Measurements from ENCODE around the gene AJAP1.

AJAP1 gene

GRCh38 chr1:4760088-4760487 is 105.7 kb downstream of the AJAP1 start:
- Histone ChIP-seq H3K4me3 (ENCODE audit: insufficient read length, low read depth) (no peak overlapping the region), H3K4me1 (ENCODE audit: insufficient read depth, insufficient read length) (peaks cover 13% of the 10 kb centered on the region), H3K9me3 (ENCODE audit: insufficient read depth, low read length) (peaks cover 12% of the 10 kb centered on the region; the same call in 1 of the 2 replicates), H3K27me3 (ENCODE audit: insufficient read depth, insufficient read length) (peaks cover 2% of the 10 kb centered on the region), H3K36me3 (ENCODE audit: insufficient read depth, insufficient read length, low read length) (peaks cover 4% of the 10 kb centered on the region), H3K9ac (ENCODE audit: insufficient read length, low read depth) (no peak overlapping the region)
- no peak for DNase-seq (ENCODE audit: low read depth, low spot score)
- TF ChIP-seq YY1 (IDR thresholded peaks at IDR 0.05; ENCODE audit: insufficient read depth, insufficient read length) = no peak
- no peak for TF ChIP-seq SUZ12 (IDR thresholded peaks at IDR 0.05; ENCODE audit: extremely low read depth, insufficient read depth, insufficient read length)

- TF ChIP-seq SUZ12 (IDR thresholded peaks at IDR 0.05; ENCODE audit: extremely low read depth, insufficient read depth, insufficient read length) (no peak), YY1 (IDR thresholded peaks at IDR 0.05; ENCODE audit: insufficient read depth, insufficient read length) (no peak), ZNF274 (IDR thresholded peaks at IDR 0.05; ENCODE audit: low read depth, low read length) (no peak)
- Histone ChIP-seq H3K9me3 (ENCODE audit: insufficient read depth, low read length) (peaks cover 12% of the 10 kb centered on the region; the same call in 1 of the 2 replicates), H3K36me3 (ENCODE audit: insufficient read depth, insufficient read length, low read length) (peaks cover 4% of the 10 kb centered on the region), H3K4me3 (ENCODE audit: insufficient read length, low read depth) (no peak overlapping the region), H3K9ac (ENCODE audit: insufficient read length, low read depth) (no peak overlapping the region), H3K27me3 (ENCODE audit: insufficient read depth, insufficient read length) (peaks cover 2% of the 10 kb centered on the region), H3K4me1 (ENCODE audit: insufficient read depth, insufficient read length) (peaks cover 9% of the 10 kb centered on the region)
- no peak for DNase-seq (ENCODE audit: low read depth, low spot score)
Measured at GRCh38 chr1:4761324-4761723, 106.9 kb downstream of the AJAP1 start.

- no peak for DNase-seq (ENCODE audit: low read depth, low spot score)
- Histone ChIP-seq H3K36me3 (ENCODE audit: insufficient read depth, insufficient read length, low read length) (peaks cover 4% of the 10 kb centered on the region), H3K9ac (ENCODE audit: insufficient read length, low read depth) (no peak overlapping the region), H3K4me1 (ENCODE audit: insufficient read depth, insufficient read length) (peaks cover 7% of the 10 kb centered on the region), H3K9me3 (ENCODE audit: insufficient read depth, low read length) (peaks cover 12% of the 10 kb centered on the region; the same call in 1 of the 2 replicates), H3K4me3 (ENCODE audit: insufficient read length, low read depth) (no peak overlapping the region), H3K27me3 (ENCODE audit: insufficient read depth, insufficient read length) (peaks cover 2% of the 10 kb centered on the region)
- TF ChIP-seq YY1 (IDR thresholded peaks at IDR 0.05; ENCODE audit: insufficient read depth, insufficient read length) (no peak), ZNF274 (IDR thresholded peaks at IDR 0.05; ENCODE audit: low read depth, low read length) (no peak), SUZ12 (IDR thresholded peaks at IDR 0.05; ENCODE audit: extremely low read depth, insufficient read depth, insufficient read length) (no peak)
Measured at GRCh38 chr1:4762146-4762545, 107.7 kb downstream of the AJAP1 start.

GRCh38 chr1:4767308-4767707 is 112.9 kb downstream of the AJAP1 start:
- DNase-seq (ENCODE audit: low read depth, low spot score) = no peak
- TF ChIP-seq YY1 (IDR thresholded peaks at IDR 0.05; ENCODE audit: insufficient read depth, insufficient read length) (no peak), ZNF274 (IDR thresholded peaks at IDR 0.05; ENCODE audit: low read depth, low read length) (no peak)
- no peaks in the 10 kb centered on the region for H3K27me3 ChIP-seq (ENCODE audit: insufficient read depth, insufficient read length)
- H3K36me3 ChIP-seq (ENCODE audit: insufficient read depth, insufficient read length, low read length) = peaks cover 6% of the 10 kb centered on the region
- no peaks in the 10 kb centered on the region; the same call in 1 of the 2 replicates for H3K9me3 ChIP-seq (ENCODE audit: insufficient read depth, low read length)
- no peak overlapping the region for H3K4me3 ChIP-seq (ENCODE audit: insufficient read length, low read depth)
- no peak overlapping the region for H3K9ac ChIP-seq (ENCODE audit: insufficient read length, low read depth)
- peaks cover 2% of the 10 kb centered on the region for H3K4me1 ChIP-seq (ENCODE audit: insufficient read depth, insufficient read length)

GRCh38 chr1:4768553-4768952 is 114.1 kb downstream of the AJAP1 start:
- H3K9ac ChIP-seq (ENCODE audit: insufficient read length, low read depth) = no peak overlapping the region
- TF ChIP-seq YY1 (IDR thresholded peaks at IDR 0.05; ENCODE audit: insufficient read depth, insufficient read length) (no peak), ZNF274 (IDR thresholded peaks at IDR 0.05; ENCODE audit: low read depth, low read length) (no peak), SUZ12 (IDR thresholded peaks at IDR 0.05; ENCODE audit: extremely low read depth, insufficient read depth, insufficient read length) (no peak)
- H3K4me1 ChIP-seq (ENCODE audit: insufficient read depth, insufficient read length) = no peaks in the 10 kb centered on the region
- no peaks in the 10 kb centered on the region; the same call in 1 of the 2 replicates for H3K9me3 ChIP-seq (ENCODE audit: insufficient read depth, low read length)
- peaks cover 13% of the 10 kb centered on the region for H3K36me3 ChIP-seq (ENCODE audit: insufficient read depth, insufficient read length, low read length)
- H3K27me3 ChIP-seq (ENCODE audit: insufficient read depth, insufficient read length) = no peaks in the 10 kb centered on the region
- DNase-seq (ENCODE audit: low read depth, low spot score) = no peak
- no peak overlapping the region for H3K4me3 ChIP-seq (ENCODE audit: insufficient read length, low read depth)

GRCh38 chr1:4769516-4770280 is 115.3 kb downstream of the AJAP1 start:
- no peaks in the 10 kb centered on the region for H3K27me3 ChIP-seq (ENCODE audit: insufficient read depth, insufficient read length)
- H3K9ac ChIP-seq (ENCODE audit: insufficient read length, low read depth) = no peak overlapping the region
- H3K9me3 ChIP-seq (ENCODE audit: insufficient read depth, low read length) = no peaks in the 10 kb centered on the region
- H3K4me3 ChIP-seq (ENCODE audit: insufficient read length, low read depth) = no peak overlapping the region
- peaks cover 14% of the 10 kb centered on the region for H3K36me3 ChIP-seq (ENCODE audit: insufficient read depth, insufficient read length, low read length)
- no peak for DNase-seq (ENCODE audit: low read depth, low spot score)
- H3K4me1 ChIP-seq (ENCODE audit: insufficient read depth, insufficient read length) = no peaks in the 10 kb centered on the region
- TF ChIP-seq YY1 (IDR thresholded peaks at IDR 0.05; ENCODE audit: insufficient read depth, insufficient read length) (no peak), ZNF274 (IDR thresholded peaks at IDR 0.05; ENCODE audit: low read depth, low read length) (no peak), SUZ12 (IDR thresholded peaks at IDR 0.05; ENCODE audit: extremely low read depth, insufficient read depth, insufficient read length) (no peak)

- Histone ChIP-seq H3K9ac (ENCODE audit: insufficient read length, low read depth) (no peak overlapping the region), H3K36me3 (ENCODE audit: insufficient read depth, insufficient read length, low read length) (peaks cover 14% of the 10 kb centered on the region), H3K4me3 (ENCODE audit: insufficient read length, low read depth) (no peak overlapping the region), H3K4me1 (ENCODE audit: insufficient read depth, insufficient read length) (no peaks in the 10 kb centered on the region), H3K9me3 (ENCODE audit: insufficient read depth, low read length) (no peaks in the 10 kb centered on the region), H3K27me3 (ENCODE audit: insufficient read depth, insufficient read length) (no peaks in the 10 kb centered on the region)
- TF ChIP-seq SUZ12 (IDR thresholded peaks at IDR 0.05; ENCODE audit: extremely low read depth, insufficient read depth, insufficient read length) (no peak), YY1 (IDR thresholded peaks at IDR 0.05; ENCODE audit: insufficient read depth, insufficient read length) (no peak), ZNF274 (IDR thresholded peaks at IDR 0.05; ENCODE audit: low read depth, low read length) (no peak)
- no peak for DNase-seq (ENCODE audit: low read depth, low spot score)
Measured at GRCh38 chr1:4770713-4771112, 116.3 kb downstream of the AJAP1 start.

Data from NT2/D1 (cell line).